ENCODE measurements around the gene MTFMT. TPM values are rescaled to one million over a fixed set of nuclear protein-coding genes. Genes with fewer than 3 reads are reported as not detected.

Gene MTFMT
- total and polyA plus RNA-seq, 2 of the 13 experiments (the other 11 are each of a cell fraction or from before 2014, with no cell fraction given): 9.9 to 23.2 TPM

DNA sequence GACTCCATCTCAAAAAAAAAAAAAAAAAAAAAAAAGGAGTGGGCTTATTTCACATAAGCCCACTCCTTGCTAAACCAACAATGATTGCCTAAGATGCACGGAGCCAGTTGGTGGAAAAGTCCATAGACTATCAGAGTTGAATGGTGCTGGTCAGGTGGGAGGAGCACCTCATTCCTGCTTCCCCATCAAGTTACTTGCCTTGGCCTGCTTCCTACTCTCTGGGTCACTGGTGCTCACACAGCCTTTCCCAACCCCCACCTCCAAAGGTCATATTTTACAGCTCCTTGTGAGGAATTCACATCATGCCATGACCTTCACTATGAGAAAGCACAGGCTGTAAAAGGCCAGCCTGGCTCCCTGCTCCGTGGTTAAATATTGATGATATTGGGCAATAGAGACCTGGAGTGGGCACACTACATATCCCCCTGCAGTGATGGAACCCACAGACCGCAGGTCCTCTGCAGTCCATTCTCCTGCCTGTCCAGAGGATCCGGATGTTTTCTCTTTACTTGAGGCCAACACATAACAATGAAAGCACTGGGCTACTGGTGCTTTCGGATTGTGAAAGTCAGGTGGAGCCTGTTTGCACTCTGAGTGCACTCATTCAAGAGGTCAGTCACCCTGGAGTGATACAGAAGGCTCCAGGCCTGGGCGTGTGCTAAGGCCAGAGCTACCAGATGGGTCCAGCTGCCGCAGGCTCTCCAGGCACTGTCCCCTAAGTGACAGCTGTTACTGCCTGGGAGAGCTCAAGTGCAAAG, 15.5 kb upstream of the MTFMT start, which contains the start of gene SLC51B (continued):
- TF ChIP-seq, protein P1, sequence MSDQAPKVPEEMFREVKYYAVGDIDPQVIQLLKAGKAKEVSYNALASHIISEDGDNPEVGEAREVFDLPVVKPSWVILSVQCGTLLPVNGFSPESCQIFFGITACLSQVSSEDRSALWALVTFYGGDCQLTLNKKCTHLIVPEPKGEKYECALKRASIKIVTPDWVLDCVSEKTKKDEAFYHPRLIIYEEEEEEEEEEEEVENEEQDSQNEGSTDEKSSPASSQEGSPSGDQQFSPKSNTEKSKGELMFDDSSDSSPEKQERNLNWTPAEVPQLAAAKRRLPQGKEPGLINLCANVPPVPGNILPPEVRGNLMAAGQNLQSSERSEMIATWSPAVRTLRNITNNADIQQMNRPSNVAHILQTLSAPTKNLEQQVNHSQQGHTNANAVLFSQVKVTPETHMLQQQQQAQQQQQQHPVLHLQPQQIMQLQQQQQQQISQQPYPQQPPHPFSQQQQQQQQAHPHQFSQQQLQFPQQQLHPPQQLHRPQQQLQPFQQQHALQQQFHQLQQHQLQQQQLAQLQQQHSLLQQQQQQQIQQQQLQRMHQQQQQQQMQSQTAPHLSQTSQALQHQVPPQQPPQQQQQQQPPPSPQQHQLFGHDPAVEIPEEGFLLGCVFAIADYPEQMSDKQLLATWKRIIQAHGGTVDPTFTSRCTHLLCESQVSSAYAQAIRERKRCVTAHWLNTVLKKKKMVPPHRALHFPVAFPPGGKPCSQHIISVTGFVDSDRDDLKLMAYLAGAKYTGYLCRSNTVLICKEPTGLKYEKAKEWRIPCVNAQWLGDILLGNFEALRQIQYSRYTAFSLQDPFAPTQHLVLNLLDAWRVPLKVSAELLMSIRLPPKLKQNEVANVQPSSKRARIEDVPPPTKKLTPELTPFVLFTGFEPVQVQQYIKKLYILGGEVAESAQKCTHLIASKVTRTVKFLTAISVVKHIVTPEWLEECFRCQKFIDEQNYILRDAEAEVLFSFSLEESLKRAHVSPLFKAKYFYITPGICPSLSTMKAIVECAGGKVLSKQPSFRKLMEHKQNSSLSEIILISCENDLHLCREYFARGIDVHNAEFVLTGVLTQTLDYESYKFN (CRISPR knock-in tag; conservative IDR thresholded peaks at IDR 0.05): peak; percentile 95
- peak; percentile 83; the same call in 1 of the 2 replicates for TF ChIP-seq NFKB2 (CRISPR knock-in tag; IDR thresholded peaks at IDR 0.05; ENCODE audit: borderline replicate concordance)
- peak; percentile 50; the same call in 1 of the 2 replicates for TF ChIP-seq MEIS1 (CRISPR knock-in tag; IDR thresholded peaks at IDR 0.05; ENCODE audit: borderline replicate concordance)
- no peak for TF ChIP-seq SMYD3 (CRISPR knock-in tag; IDR thresholded peaks at IDR 0.05)
- TF ChIP-seq PATZ1 (CRISPR knock-in tag; IDR thresholded peaks at IDR 0.05): peak; percentile 32; the same call in 1 of the 2 replicates
- TF ChIP-seq ZNF44 (CRISPR knock-in tag; IDR thresholded peaks at IDR 0.05): peak; percentile 57; the same call in 1 of the 2 replicates
- no peak for TF ChIP-seq PRDM4 (CRISPR knock-in tag; IDR thresholded peaks at IDR 0.05; ENCODE audit: borderline replicate concordance)
- 0 out of 2 replicates have a peak, but pooled peaks have one; percentile 73 for TF ChIP-seq ZNF20 (CRISPR knock-in tag; IDR thresholded peaks at IDR 0.05)
- TF ChIP-seq ZBTB3 (CRISPR knock-in tag; IDR thresholded peaks at IDR 0.05; ENCODE audit: borderline replicate concordance, low read depth): peak; percentile 75
- TF ChIP-seq ZSCAN31 (CRISPR knock-in tag; IDR thresholded peaks at IDR 0.05; ENCODE audit: low read depth): peak; percentile 62; the same call in 1 of the 2 replicates
- TF ChIP-seq ZNF263 (CRISPR knock-in tag; IDR thresholded peaks at IDR 0.05): peak; percentile 88
- TF ChIP-seq HCFC1 (IDR thresholded peaks at IDR 0.05; ENCODE audit: low read depth, low read length): no peak
- peak; percentile 71; the same call in 1 of the 2 replicates for TF ChIP-seq FOXK2 (IDR thresholded peaks at IDR 0.05)
- peak; percentile 19; the same call in 1 of the 2 replicates for TF ChIP-seq YEATS2 (CRISPR knock-in tag; IDR thresholded peaks at IDR 0.05; ENCODE audit: borderline replicate concordance)
- peak; percentile 51; the same call in 1 of the 2 replicates for TF ChIP-seq KLF6 (CRISPR knock-in tag; IDR thresholded peaks at IDR 0.05)
- TF ChIP-seq, protein P2, sequence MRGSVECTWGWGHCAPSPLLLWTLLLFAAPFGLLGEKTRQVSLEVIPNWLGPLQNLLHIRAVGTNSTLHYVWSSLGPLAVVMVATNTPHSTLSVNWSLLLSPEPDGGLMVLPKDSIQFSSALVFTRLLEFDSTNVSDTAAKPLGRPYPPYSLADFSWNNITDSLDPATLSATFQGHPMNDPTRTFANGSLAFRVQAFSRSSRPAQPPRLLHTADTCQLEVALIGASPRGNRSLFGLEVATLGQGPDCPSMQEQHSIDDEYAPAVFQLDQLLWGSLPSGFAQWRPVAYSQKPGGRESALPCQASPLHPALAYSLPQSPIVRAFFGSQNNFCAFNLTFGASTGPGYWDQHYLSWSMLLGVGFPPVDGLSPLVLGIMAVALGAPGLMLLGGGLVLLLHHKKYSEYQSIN (CRISPR knock-in tag; IDR thresholded peaks at IDR 0.05; ENCODE audit: borderline replicate concordance): no peak
- TF ChIP-seq RXRA (CRISPR knock-in tag; IDR thresholded peaks at IDR 0.05): peak; percentile 99
- TF ChIP-seq ZFY (CRISPR knock-in tag; IDR thresholded peaks at IDR 0.05): peak; percentile 82
